Testis (tissue), 2 donors: Measurements from ENCODE around the gene PSMG2.

ENCODE experiments used
- POLR2A ChIP-seq: fragments of 450-650 bp; IDR thresholded peaks from one replicate; pipeline ENCODE4 v1.6.1; 2017; ENCODE audit warnings: antibody characterized with exemption, mild to moderate bottlenecking, moderate library complexity
- TF ChIP-seq, protein P1 (sequence below), 3 experiments: fragments of 450-650 bp in 2 of 3; fragments of 200-600 bp in 1 of 3; sonication (generic) in 1 of 3; IDR thresholded peaks; one replicate each; pipeline ENCODE4 v1.5.1; 2016 to 2019; ENCODE audit warnings: antibody characterized with exemption in 3 of 3, mild to moderate bottlenecking in 2 of 3, moderate library complexity in 1 of 3

DNA sequence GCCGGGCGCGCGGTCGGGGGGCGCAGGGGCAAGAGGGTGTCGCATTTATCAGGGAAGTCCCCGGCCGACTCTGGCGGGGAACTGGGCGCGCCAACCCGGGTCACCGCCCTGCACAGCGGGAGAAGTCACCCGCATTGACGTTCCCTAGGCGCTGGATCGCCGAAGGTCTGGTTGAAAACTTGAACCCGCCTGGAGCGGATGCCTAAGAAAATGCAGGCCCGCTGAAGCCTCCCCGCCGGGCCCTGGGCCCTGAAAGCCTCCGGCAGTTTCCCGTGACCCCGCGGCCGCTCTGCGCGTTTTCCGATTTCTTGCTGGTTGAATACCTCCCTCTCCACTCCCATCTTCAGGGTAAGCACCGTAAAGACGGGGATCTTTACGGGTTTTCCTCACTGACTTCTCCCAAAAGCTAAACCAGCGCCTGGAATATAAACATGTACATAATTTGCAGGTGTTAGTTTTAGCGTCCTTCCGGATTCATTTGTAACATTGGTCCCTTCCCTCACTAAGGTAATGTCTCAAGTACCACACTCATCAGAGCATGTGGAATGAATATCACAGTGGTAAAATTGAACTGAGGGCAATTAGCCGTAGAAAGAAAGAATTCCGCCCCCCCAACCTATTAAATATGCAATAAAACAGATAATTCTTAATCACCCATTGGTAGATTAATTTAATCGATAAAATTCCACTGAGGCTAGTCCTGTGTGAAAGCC, 44.3 kb upstream of the PSMG2 start:
- TF ChIP-seq, protein P1, sequence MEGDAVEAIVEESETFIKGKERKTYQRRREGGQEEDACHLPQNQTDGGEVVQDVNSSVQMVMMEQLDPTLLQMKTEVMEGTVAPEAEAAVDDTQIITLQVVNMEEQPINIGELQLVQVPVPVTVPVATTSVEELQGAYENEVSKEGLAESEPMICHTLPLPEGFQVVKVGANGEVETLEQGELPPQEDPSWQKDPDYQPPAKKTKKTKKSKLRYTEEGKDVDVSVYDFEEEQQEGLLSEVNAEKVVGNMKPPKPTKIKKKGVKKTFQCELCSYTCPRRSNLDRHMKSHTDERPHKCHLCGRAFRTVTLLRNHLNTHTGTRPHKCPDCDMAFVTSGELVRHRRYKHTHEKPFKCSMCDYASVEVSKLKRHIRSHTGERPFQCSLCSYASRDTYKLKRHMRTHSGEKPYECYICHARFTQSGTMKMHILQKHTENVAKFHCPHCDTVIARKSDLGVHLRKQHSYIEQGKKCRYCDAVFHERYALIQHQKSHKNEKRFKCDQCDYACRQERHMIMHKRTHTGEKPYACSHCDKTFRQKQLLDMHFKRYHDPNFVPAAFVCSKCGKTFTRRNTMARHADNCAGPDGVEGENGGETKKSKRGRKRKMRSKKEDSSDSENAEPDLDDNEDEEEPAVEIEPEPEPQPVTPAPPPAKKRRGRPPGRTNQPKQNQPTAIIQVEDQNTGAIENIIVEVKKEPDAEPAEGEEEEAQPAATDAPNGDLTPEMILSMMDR (IDR thresholded peaks at IDR 0.05) = no peak
- TF ChIP-seq POLR2A = no peak
